K562 (cell line): ENCODE results near the gene TFB2M. TPM values are rescaled to one million over a fixed set of nuclear protein-coding genes. Genes with fewer than 3 reads are reported as not detected.

ENCODE experiments used
- ATAC-seq: fragments of 200-7000 bp; cut with Tn5 transposase; 3 replicates; pipeline ENCODE4 v1.9.1; 2020; ENCODE audit warnings: moderate library complexity
- BruUV-seq: library from RNA; stranded (reverse); fragments of 400-500 nt; replicated peaks from 2 replicates; lab custom pipeline; 2021; lab: Mats Ljungman, UMichigan
- CTCF ChIA-PET: fragments of 300-600 bp; formaldehyde crosslinking; extraction: SDS; loops from one replicate; lab custom pipeline; 2021; ENCODE audit warnings: low intra/inter-chr PET ratio; lab: Yijun Ruan, JAX
- POLR2A ChIA-PET: fragments of 300-600, 350-650 bp; sonication (Branson Sonifier 250); formaldehyde crosslinking; extraction: SDS; loops from one replicate; lab custom pipeline; 2021; ENCODE audit warnings: antibody characterized with exemption, inconsistent platforms; lab: Yijun Ruan, JAX
- DNase-seq, 4 experiments: peaks; one replicate each; pipeline versions ENCODE4 v3.0.0 to v3.0.0-alpha.2; 2011 to 2018; ENCODE audit warnings: low spot score in 3 of 4, mixed read lengths in 3 of 4; ENCODE audit errors: extremely low read depth in 1 of 4
- FAIRE-seq: peaks from 2 replicates; lab custom pipeline; 2011; peaks lifted over from hg19 to GRCh38; lab: Jason Lieb, UNC
- H2AFZ ChIP-seq: 2 replicates; pipeline ENCODE4 v1.6.0; 2011; ENCODE audit warnings: low read depth, low read length, control low read depth, inconsistent platforms
- H3K27ac ChIP-seq: fragments of 200-600 bp; 3 replicates; pipeline ENCODE4 v1.8.0; 2011; ENCODE audit warnings: low read depth, mild to moderate bottlenecking, control low read depth, inconsistent platforms, low read length, moderate library complexity, mixed read lengths; ENCODE audit errors: extremely low read depth
- H3K27me3 ChIP-seq, 2 experiments: fragments of 300-600 bp in 1 of 2; 2 replicates in 1 of 2; 3 replicates in 1 of 2; pipeline versions ENCODE4 v1.6.0 to v1.8.0; 2011; ENCODE audit warnings: inconsistent platforms in 2 of 2, low read length in 2 of 2, mild to moderate bottlenecking in 1 of 2, mixed read lengths in 1 of 2, moderate library complexity in 1 of 2; ENCODE audit not compliant: control insufficient read depth in 2 of 2, insufficient read depth in 2 of 2
- H3K36me3 ChIP-seq: fragments of 300-600 bp; 3 replicates; pipeline ENCODE4 v1.8.0; 2011; ENCODE audit warnings: mild to moderate bottlenecking, low read length, inconsistent platforms; ENCODE audit not compliant: control insufficient read depth, insufficient read depth
- H3K4me1 ChIP-seq, 2 experiments: fragments of 200-600 bp in 1 of 2; replicated peaks in 1 of 2; 2 replicates in 1 of 2; 3 replicates in 1 of 2; pipeline versions ENCODE4 v1.5.1 to v1.8.0; 2011; ENCODE audit warnings: inconsistent platforms in 2 of 2, low read length in 2 of 2, mild to moderate bottlenecking in 1 of 2, mixed read lengths in 1 of 2, moderate library complexity in 1 of 2; ENCODE audit not compliant: control insufficient read depth in 2 of 2, insufficient read depth in 2 of 2
- H3K4me2 ChIP-seq: 2 replicates; pipeline ENCODE4 v1.6.1; 2011; ENCODE audit warnings: low read length, control low read depth, inconsistent platforms, mixed read lengths; ENCODE audit not compliant: insufficient read depth
- H3K4me3 ChIP-seq: fragments of 200-600 bp; sonication (generic), shearing (Covaris generic); 2 replicates; pipeline ENCODE4 v1.5.1; 2016; ENCODE audit warnings: control low read depth, inconsistent platforms
- H3K79me2 ChIP-seq: fragments of 200-600 bp; 3 replicates; pipeline ENCODE4 v1.8.0; 2011; ENCODE audit warnings: low read length, inconsistent platforms; ENCODE audit not compliant: control insufficient read depth, insufficient read depth
- H3K9ac ChIP-seq, 2 experiments: 2 replicates each; pipeline versions ENCODE4 v1.6.0 to v1.6.1; 2011; ENCODE audit warnings: low read depth in 2 of 2, low read length in 2 of 2, control low read depth in 1 of 2, inconsistent platforms in 1 of 2, mild to moderate bottlenecking in 1 of 2, mixed read lengths in 1 of 2; ENCODE audit not compliant: insufficient read depth in 1 of 2
- H3K9me1 ChIP-seq: one replicate; pipeline ENCODE4 v1.6.0; 2011; ENCODE audit warnings: inconsistent platforms, mild to moderate bottlenecking, low read length, moderate library complexity; ENCODE audit not compliant: control insufficient read depth, insufficient read depth
- H3K9me3 ChIP-seq: replicated peaks from 2 replicates; pipeline ENCODE4 v1.5.1; 2011; ENCODE audit warnings: low read depth, low read length, inconsistent platforms; ENCODE audit not compliant: control insufficient read depth, insufficient read depth
- H4K20me1 ChIP-seq: replicated peaks from 2 replicates; pipeline ENCODE4 v1.6.1; 2011; ENCODE audit warnings: low read length, inconsistent platforms, mixed read lengths; ENCODE audit not compliant: control insufficient read depth, insufficient read depth
- CREB1 ChIP-seq, 2 experiments: sonication (generic) in 1 of 2; formaldehyde crosslinking in 1 of 2; IDR thresholded peaks; 2 replicates each; pipeline versions ENCODE4 v1.6.1 to v1.8.0; 2012 to 2022; ENCODE audit warnings: inconsistent platforms in 1 of 2, mild to moderate bottlenecking in 1 of 2, missing genetic modification reagents in 1 of 2, moderate library complexity in 1 of 2
- HNRNPL ChIP-seq: fragments of 200-400 bp; formaldehyde crosslinking; IDR thresholded peaks from 2 replicates; pipeline ENCODE4 v1.6.1; 2017; ENCODE audit warnings: low read depth, mild to moderate bottlenecking, low read length
- NBN ChIP-seq: fragments of 450-650 bp; IDR thresholded peaks from 2 replicates; pipeline ENCODE4 v1.6.1; 2016; ENCODE audit warnings: low read depth, mild to moderate bottlenecking
- NFE2 ChIP-seq: IDR thresholded peaks from 2 replicates; pipeline ENCODE4 v1.6.1; 2014; ENCODE audit warnings: antibody characterized with exemption, low read depth
- NFE2L1 ChIP-seq: fragments of 450-650 bp; IDR thresholded peaks from 2 replicates; pipeline ENCODE4 v1.6.1; 2016; ENCODE audit warnings: missing genetic modification characterization, low read depth, mild to moderate bottlenecking, missing compliant biosample characterization, moderate library complexity, borderline replicate concordance
- NRF1 ChIP-seq, 2 experiments: fragments of 450-650 bp; IDR thresholded peaks in 1 of 2; conservative IDR thresholded peaks in 1 of 2; 2 replicates each; pipeline ENCODE4 v1.6.1; 2014; ENCODE audit warnings: mild to moderate bottlenecking in 2 of 2
- NUFIP1 ChIP-seq: fragments of 450-650 bp; IDR thresholded peaks from 2 replicates; pipeline ENCODE4 v1.6.1; 2018; ENCODE audit not compliant: partially characterized antibody
- PCBP1 ChIP-seq: fragments of 200-400 bp; formaldehyde crosslinking; IDR thresholded peaks from 2 replicates; pipeline ENCODE4 v1.6.1; 2018; ENCODE audit warnings: mild to moderate bottlenecking, low read depth, low read length; ENCODE audit not compliant: poor library complexity, severe bottlenecking
- PHF8 ChIP-seq: fragments of 200-600 bp; sonication (generic); IDR thresholded peaks from 2 replicates; pipeline ENCODE4 v1.6.1; 2012; ENCODE audit warnings: mixed run types, mild to moderate bottlenecking, inconsistent platforms, low read length, moderate library complexity, borderline replicate concordance
- PHTF2 ChIP-seq: fragments of 250-450 bp; sonication (Bioruptor Pico); IDR thresholded peaks from 2 replicates; pipeline ENCODE4 v1.5.0; 2021; ENCODE audit warnings: mild to moderate bottlenecking
- SETDB1 ChIP-seq: IDR thresholded peaks from one replicate; pipeline ENCODE4 v1.6.1; 2012; ENCODE audit warnings: low read length, control low read depth, inconsistent platforms
- SMC3 ChIP-seq: conservative IDR thresholded peaks from 2 replicates; pipeline ENCODE4 v1.6.1; 2011; ENCODE audit warnings: low read depth, low read length, improper control_type of control experiment; ENCODE audit not compliant: insufficient read depth
- STAT5B ChIP-seq: fragments of 250-450 bp; sonication (Bioruptor Pico); IDR thresholded peaks from 2 replicates; pipeline ENCODE4 v1.8.0; 2021; ENCODE audit warnings: mild to moderate bottlenecking, inconsistent platforms
- TRIM28 ChIP-seq: fragments of 450-650 bp; IDR thresholded peaks from 2 replicates; pipeline ENCODE4 v1.6.1; 2017
- TSC22D4 ChIP-seq: fragments of 450-650 bp; IDR thresholded peaks from 2 replicates; pipeline ENCODE4 v1.6.1; 2016; ENCODE audit warnings: missing genetic modification characterization, missing biosample characterization, control low read depth
- ZBTB7A ChIP-seq: IDR thresholded peaks from 2 replicates; pipeline ENCODE4 v1.6.1; 2011; ENCODE audit warnings: low read depth, mild to moderate bottlenecking, low read length, moderate library complexity, borderline replicate concordance; ENCODE audit not compliant: control insufficient read depth
- ZNF212 ChIP-seq: fragments of 450-650 bp; formaldehyde crosslinking; IDR thresholded peaks from 2 replicates; pipeline ENCODE4 v1.4.0; 2020; ENCODE audit warnings: mild to moderate bottlenecking
- ZNF316 ChIP-seq: fragments of 450-650 bp; IDR thresholded peaks from 2 replicates; pipeline ENCODE4 v1.6.1; 2016
- WGBS: fragments of 100-300 bp; shearing (Covaris generic); methylation state at CpG from one replicate; pipeline ENCODE4 v1.1.6; 2016; ENCODE audit warnings: low coverage, mixed read lengths; ENCODE audit not compliant: insufficient coverage; ENCODE audit errors: missing lambda C conversion rate; 5-methylcytosine and 5-hydroxymethylcytosine counted together
- in situ Hi-C: fragments of 300-500 bp; cut with MboI; formaldehyde crosslinking; loops from 4 replicates; pipeline ENCODE4 v1.15.0; 2018; ENCODE audit warnings: inconsistent platforms, mixed read lengths
- intact Hi-C: fragments of 100-400 bp; cut with micrococcal nuclease; formaldehyde crosslinking; loops from 2 replicates; pipeline ENCODE4 v1.14.2; 2022
- polyA plus RNA-seq, 8 experiments: library from polyadenylated mRNA; depleted of rRNA in 4 of 8; stranded (reverse) in 5 of 8; unstranded in 3 of 8; fragments of >200 nt; fragmentation: Nextera tagmentation in 2 of 8; fragmentation: Illumina TruSeq in 1 of 8; extraction: Ambion mirVana in 2 of 8; extraction: Trizol in 1 of 8; gene quantifications; 2 replicates each; pipeline versions ENCODE4 v1.2.1 to v1.2.3, GENCODE V29; 2011 to 2014; ENCODE audit warnings: inconsistent platforms in 1 of 8, missing spikeins in 1 of 8
- total RNA-seq, 7 experiments: library from RNA; depleted of rRNA in 6 of 7; stranded (reverse); fragments of >200 nt in 6 of 7; fragmentation: Illumina TruSeq in 2 of 7; extraction: Trizol in 2 of 7; gene quantifications; 2 replicates each; pipeline versions ENCODE4 v1.2.1 to v1.2.3, GENCODE V29; 2011 to 2021; ENCODE audit warnings: low replicate concordance in 1 of 7
- TF ChIP-seq, protein P1 (sequence below): fragments of 450-650 bp; IDR thresholded peaks from 2 replicates; pipeline ENCODE4 v1.6.1; 2016; ENCODE audit warnings: borderline replicate concordance
- TF ChIP-seq, protein P2 (sequence below): sonication (generic); formaldehyde crosslinking; IDR thresholded peaks from 2 replicates; pipeline ENCODE4 v1.8.1; 2023; ENCODE audit warnings: mild to moderate bottlenecking, missing genetic modification reagents, moderate library complexity
- TF ChIP-seq, protein P3 (sequence below): fragments of 250-450 bp; sonication (Bioruptor Pico); IDR thresholded peaks from 2 replicates; pipeline ENCODE4 v1.6.1; 2021; ENCODE audit warnings: mild to moderate bottlenecking

The TFB2M gene
- total and polyA plus RNA-seq, 9 of the 15 experiments (the other 6 are each of a cell fraction or from before 2014, with no cell fraction given): 55.1 to 162 (median 70.6) TPM

DNA sequence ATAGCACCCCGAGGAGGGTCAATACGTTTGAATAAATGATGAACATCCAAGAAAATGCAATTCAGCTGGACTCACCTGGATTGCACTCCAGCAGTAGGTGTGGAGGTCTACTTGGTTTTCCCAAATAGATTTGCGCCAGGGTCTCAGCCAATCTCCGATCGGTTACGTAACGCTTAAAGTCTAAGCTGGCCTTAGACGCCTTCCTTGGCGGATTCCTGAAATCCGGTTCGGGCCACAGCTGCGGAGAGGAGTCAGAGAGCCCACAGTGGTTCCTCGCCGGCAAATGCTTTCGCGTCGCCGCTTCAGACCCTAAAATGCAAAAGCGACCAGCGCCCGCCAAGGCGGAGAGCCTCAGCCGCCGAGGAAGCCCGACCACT is 322 bp downstream of the TFB2M start:
- Histone ChIP-seq H3K27ac (peak overlapping the region; percentile 79), H3K9me1 (no peaks in the 10 kb centered on the region), H3K4me1 (peaks cover 4 to 17% of the 10 kb centered on the region in 2 experiments), H3K9ac (peak overlapping the region; percentile 83 to 94), H2AFZ (peak overlapping the region; percentile 78), H3K79me2 (peaks cover 87% of the 10 kb centered on the region), H3K4me3 (peak overlapping the region; percentile 85), H3K36me3 (peaks cover 29% of the 10 kb centered on the region), H3K27me3 (no peaks in the 10 kb centered on the region), H3K4me2 (peak overlapping the region; percentile 98), H4K20me1 (no peaks in the 10 kb centered on the region; the same call in 1 of the 2 replicates), H3K9me3 (no peaks in the 10 kb centered on the region)
- ChIA-PET CTCF (no interaction called here), POLR2A (interaction anchor here (0.6 to 3.8 kb wide), 13 partner anchors 11 to 1004 kb away, joined by 3 to 26 read pairs (median 4); no protein-coding TSS in a partner anchor)
- intact Hi-C loops: loop anchor here (2.0 to 10.0 kb wide), 5 partner anchors 17 to 369 kb away; partner anchors contain the start of gene AHCTF1
- under 1% methylated on average over 25 of the region's 25 CpGs for WGBS
- DNase-seq (no peak), ATAC-seq (no peak), FAIRE-seq (no peak)
- in situ Hi-C loops: no loop called here
- BruUV-seq: no TSS peak
- TF ChIP-seq TSC22D4 (tag) (no peak), PHF8 (no peak), NFE2 (no peak), SETDB1 (no peak), NBN (no peak), ZNF316 (no peak), HNRNPL (no peak), PCBP1 (no peak), NUFIP1 (no peak), CREB1 (IDR thresholded peaks at IDR 0.05) (no peak), CREB1 (CRISPR knock-in tag; IDR thresholded peaks at IDR 0.05) (no peak), ZNF212 (CRISPR knock-in tag) (no peak), NFE2L1 (tag) (no peak), ZBTB7A (no peak), TRIM28 (no peak; the same call in 1 of the 2 replicates), STAT5B (CRISPR knock-in tag) (no peak), NRF1 (conservative IDR thresholded peaks at IDR 0.05 in 1 of 2, IDR thresholded peaks at IDR 0.05 in 1 of 2) (no peak), PHTF2 (CRISPR knock-in tag) (no peak), SMC3 (no peak)
- TF ChIP-seq, protein P1, sequence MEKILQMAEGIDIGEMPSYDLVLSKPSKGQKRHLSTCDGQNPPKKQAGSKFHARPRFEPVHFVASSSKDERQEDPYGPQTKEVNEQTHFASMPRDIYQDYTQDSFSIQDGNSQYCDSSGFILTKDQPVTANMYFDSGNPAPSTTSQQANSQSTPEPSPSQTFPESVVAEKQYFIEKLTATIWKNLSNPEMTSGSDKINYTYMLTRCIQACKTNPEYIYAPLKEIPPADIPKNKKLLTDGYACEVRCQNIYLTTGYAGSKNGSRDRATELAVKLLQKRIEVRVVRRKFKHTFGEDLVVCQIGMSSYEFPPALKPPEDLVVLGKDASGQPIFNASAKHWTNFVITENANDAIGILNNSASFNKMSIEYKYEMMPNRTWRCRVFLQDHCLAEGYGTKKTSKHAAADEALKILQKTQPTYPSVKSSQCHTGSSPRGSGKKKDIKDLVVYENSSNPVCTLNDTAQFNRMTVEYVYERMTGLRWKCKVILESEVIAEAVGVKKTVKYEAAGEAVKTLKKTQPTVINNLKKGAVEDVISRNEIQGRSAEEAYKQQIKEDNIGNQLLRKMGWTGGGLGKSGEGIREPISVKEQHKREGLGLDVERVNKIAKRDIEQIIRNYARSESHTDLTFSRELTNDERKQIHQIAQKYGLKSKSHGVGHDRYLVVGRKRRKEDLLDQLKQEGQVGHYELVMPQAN: no peak; the same call in 1 of the 2 replicates
- TF ChIP-seq, protein P2, sequence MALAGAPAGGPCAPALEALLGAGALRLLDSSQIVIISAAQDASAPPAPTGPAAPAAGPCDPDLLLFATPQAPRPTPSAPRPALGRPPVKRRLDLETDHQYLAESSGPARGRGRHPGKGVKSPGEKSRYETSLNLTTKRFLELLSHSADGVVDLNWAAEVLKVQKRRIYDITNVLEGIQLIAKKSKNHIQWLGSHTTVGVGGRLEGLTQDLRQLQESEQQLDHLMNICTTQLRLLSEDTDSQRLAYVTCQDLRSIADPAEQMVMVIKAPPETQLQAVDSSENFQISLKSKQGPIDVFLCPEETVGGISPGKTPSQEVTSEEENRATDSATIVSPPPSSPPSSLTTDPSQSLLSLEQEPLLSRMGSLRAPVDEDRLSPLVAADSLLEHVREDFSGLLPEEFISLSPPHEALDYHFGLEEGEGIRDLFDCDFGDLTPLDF (CRISPR knock-in tag): no peak
- TF ChIP-seq, protein P3, sequence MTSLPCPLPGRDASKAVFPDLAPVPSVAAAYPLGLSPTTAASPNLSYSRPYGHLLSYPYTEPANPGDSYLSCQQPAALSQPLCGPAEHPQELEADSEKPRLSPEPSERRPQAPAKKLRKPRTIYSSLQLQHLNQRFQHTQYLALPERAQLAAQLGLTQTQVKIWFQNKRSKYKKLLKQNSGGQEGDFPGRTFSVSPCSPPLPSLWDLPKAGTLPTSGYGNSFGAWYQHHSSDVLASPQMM: no peak
